Islet precursor cell (in vitro differentiated cells): ENCODE measurements around the gene GPLD1.

Source experiments
- DNase-seq: peaks from one replicate; pipeline ENCODE4 v3.0.0-alpha.2; 2018

GPLD1 gene

DNA sequence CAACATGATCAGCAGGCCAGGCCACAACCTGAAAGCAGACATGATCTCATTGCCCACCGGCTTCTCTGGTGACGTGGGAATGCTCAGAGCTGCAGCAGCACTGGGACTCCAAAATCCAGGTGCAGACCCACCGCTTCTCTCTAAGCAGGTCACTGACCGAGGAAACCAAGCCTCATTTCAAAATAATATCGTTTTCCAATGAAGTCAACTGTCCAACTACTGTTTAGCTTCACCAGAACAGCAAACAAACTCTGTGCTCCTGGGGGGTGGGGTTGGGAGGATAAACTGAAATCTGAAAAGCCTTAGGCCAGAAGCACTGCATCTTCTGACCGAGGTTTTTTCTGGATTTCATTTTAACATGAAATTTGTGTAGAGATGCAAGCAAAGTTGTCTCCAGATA lies at the start of gene GPLD1:
Gene GPLD1 (minus strand): TSS at position 109 of the 400 bp plus-strand sequence. CDS start 67 bp downstream, at position 42.
- no peak for DNase-seq

DNA sequence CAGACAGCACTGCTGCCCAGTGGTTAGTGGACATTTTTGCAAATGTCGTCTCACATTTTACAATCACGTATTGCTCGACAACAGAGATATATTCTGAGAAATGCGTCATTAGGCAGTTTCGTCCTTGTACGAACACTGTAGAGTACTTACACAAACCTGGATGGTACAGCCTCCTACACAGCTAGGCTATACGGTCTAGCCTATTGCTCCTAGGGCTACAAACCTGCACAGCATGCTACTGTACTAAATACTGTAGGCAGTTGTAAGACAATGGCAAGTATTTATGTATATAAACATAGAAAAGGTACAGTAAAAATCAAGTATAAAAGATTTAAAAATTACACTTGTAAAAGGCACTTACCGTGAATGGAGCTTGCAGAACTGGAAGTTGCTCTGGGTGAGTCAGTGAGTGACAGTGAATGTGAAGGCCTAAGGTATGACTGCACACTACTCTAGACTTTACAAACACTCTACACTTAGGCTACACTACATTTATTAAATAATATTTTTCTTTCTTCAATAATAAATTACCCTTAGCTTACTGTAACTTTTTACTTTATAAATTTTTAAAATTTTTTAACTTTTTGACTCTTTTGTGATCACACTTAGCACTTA lies 48.5 kb upstream of the GPLD1 start:
- no peak for DNase-seq

- no peak for DNase-seq
Measured at GRCh38 chr6:24537082-24537699, 47.8 kb upstream of the GPLD1 start.

- no peak for DNase-seq
Measured at GRCh38 chr6:24536466-24536865, 47.1 kb upstream of the GPLD1 start.

GRCh38 chr6:24535210-24535609 lies 45.8 kb upstream of the GPLD1 start:
- no peak for DNase-seq

- no peak for DNase-seq
Measured at GRCh38 chr6:24534329-24534728, 45.0 kb upstream of the GPLD1 start.

GRCh38 chr6:24529985-24530384 lies 40.6 kb upstream of the GPLD1 start:
- no peak for DNase-seq

GRCh38 chr6:24524805-24525204 lies 35.4 kb upstream of the GPLD1 start:
- DNase-seq = no peak

DNA sequence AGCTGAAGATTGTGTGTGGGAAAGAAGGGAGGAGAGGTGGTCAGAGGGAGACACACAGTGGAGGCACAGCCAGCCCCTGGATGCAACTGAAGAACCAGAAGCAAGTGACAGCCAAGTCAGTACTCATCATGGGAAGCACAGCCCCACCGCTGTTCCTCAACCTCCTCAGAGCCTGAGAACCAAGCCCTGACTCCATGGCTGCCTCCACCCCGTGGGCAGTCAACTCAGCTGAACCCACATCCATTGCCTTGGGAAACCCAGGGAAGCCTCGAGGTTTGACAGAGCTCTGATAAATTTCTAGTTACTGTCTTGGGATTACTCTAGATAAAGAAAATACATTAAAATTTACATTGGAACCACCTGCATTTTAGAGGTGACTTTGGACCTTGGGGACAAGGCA lies 35.0 kb upstream of the GPLD1 start:
- no peak for DNase-seq

DNA sequence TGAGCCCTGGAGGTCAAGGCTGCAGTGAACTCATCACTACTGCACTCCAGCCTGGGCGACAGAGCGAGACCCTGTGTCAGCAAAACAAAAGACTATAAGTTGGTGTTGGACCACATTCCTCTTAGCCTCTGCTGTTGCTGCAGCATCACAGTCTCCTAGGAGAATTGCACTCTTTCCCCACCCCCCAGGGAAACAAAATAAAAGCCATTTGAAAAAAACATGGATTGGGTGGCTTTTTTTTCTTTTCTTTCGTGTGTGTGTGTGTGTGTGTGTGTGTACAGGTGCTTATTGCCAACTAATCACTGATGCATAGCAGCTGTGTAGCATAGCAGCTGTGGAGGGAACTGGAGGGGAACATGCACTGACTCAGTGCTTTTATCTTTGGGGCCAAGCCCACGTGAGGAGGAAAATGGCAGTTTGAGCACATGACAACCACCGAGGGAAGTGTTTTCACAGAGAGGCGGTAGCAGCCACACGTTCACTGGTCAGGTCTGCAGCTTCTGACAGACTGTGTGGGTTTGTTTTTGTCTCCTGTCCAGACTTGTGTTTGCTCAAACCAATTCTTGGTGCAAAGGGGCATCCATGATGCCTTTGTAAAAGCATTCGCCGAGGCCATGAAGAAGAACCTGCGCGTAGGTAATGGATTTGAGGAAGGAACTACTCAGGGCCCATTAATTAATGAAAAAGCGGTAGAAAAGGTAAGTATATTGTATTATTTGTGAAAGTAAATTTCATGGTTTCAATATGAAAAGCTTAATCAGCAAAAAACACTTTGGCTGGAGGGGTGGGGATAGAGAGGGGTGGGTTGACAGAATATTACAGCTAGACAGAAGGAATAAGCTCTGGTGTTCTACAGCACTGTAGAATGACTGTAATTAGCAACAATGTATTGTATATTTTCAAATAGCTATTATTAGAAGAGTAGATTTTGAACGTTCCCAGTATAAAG lies 33.1 kb upstream of the GPLD1 start:
- DNase-seq = no peak

- DNase-seq = peak; percentile 82
Measured at GRCh38 chr6:24520929-24521546, 31.7 kb upstream of the GPLD1 start.

GRCh38 chr6:24517659-24518543 lies 28.5 kb upstream of the GPLD1 start:
- peak; percentile 40 for DNase-seq

DNA sequence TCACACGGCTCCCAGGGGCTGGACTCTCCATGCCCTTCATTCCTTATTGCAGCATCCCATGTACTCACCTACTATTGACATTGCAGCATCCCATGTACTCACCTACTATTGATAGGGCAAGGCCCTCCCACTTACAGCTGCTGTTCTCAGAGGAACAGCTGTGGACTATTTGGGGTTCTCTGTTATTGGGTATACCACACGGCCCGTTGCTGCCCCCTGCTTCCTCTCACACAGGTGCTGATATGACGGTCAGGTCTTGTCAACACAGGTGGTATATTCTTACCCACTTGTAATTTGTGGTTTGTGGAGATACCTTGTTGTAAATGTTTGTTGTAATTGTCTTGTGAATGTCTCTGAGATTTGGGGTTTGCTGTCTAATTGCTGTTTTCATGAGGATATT lies 24.2 kb upstream of the GPLD1 start:
- peak; percentile 22 for DNase-seq

DNA sequence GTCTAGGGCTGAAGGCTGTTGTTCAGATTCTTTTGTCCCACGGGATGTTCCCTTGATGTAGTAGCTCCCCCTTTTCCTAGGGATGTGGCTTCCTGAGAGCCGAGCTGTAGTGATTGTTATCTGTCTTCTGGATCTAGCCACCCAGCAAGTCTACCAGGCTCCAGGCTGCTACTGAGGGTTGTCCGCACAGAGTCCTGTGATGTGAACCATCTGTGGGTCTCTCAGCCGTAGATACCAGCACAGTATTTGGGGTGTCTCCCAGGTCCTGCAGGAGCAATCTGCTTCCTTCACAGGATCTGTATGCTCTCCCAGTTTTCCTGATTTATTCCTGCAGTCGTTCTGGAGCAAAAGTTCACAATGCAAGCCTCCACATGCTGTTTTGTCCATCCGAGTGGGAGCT lies 22.6 kb upstream of the GPLD1 start:
- peak; percentile 40 for DNase-seq

DNA sequence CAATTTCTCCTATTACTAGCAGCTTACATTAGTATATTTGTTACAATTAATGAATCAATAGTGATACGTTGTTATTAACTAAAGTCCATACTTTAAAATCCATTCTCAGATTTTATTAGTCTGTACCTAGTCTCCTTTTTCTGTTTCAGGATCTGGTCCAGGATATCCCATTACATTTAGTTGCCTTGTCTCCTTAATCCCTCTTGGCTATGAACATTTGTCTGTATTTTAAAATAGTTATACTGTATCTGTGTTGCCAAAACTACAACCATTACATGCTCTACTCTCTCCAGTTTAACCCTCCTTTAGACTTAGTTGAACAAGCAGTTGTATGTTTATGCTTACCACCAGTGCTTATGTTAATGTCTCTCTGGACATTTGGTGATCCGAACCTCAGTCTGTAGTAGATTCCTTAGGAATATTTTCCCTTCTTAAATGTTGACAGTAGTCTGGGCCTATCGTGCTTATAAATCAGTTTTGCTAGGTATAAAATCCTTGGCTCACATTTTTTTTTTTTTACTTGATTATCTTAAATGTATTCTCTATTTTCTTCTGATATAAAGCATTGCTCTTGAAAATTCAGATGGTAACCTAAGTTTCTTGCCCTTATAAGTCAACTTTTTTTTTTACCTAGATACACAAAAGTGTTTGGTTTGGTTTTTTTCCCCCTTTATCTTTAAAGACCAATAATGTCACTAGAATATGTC lies 17.6 kb upstream of the GPLD1 start:
- no peak for DNase-seq

DNA sequence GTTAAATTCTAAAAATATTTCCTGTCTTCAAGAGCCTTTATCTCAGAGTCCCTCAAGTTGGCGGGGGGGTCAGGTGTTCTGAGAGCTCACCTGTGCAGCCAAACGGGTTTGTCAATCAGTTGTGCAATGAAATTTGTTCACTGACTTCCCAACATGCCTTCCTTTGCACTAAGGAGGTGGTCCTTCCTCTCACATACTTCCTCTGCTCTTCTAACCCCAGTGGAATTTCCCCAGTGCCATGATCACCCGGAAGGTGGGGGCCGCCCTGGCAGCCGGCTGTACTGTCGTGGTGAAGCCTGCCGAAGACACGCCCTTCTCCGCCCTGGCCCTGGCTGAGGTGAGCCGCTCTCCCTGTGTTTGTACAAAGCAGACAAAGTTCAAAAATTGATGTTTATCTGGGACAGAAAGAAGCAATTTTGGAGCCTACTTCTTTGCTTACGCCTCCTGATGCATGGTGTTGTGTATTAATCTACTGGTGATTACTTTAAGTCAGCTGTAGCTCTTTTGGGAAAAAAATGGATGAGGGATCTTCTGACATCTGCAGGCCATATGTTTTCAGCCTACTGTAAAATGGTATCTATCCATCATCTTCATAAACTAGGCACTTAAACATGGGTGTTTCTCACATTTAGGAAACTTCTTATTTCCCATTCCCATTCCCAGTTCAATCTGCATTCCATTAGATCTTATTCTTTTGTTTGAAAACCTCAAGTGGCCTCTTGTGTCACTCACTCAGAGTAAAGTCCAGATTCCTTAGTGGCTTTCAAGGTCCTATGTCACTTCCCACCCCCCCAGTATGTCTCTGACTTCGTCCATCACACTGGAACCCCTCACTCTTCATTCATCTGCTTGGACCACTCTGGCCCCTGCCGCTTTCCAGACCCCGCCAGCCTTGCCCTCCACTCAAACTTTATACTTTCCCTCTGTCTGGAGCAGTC lies 15.5 kb upstream of the GPLD1 start:
- no peak for DNase-seq

- DNase-seq = no peak
Measured at GRCh38 chr6:24504287-24504648, 14.9 kb upstream of the GPLD1 start.

DNA sequence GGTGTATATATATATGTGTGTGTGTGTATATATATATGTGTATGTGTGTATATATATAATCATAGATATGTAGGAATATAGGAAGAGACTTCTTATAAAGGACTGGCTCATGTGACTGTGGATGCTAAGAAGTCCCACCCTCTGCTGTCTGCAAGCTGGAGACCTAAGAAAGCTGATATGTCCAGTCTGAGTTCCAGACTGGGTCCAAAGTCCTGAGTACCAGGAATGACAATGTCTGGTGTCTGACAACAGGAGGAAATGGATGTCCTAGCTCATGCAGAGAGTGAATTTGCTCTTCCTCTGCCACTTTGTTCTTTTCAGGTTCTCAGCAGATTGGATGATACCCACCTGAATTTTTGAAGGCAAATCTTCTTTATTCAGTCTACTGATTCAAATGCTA lies 12.5 kb upstream of the GPLD1 start:
- DNase-seq = no peak

DNA sequence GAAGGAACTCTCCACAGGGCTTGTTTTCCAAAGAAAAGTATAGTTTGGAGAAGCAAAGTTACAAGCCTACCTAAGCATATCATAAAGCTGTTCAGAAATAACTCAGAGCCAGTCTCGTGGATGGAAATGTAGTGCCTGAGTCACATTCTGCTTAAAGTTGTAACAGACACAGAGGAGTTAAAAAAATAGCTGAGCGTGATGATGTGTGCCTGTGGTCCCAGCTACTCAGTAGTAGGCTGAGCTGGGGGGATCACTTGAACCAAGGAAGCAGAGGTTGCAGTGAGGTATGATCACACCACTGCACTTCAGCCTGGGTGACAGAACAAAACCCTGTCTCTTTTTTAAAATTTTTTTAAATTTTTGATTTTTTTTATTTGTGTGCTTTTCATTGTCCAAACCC lies 12.0 kb upstream of the GPLD1 start:
- no peak for DNase-seq

DNA sequence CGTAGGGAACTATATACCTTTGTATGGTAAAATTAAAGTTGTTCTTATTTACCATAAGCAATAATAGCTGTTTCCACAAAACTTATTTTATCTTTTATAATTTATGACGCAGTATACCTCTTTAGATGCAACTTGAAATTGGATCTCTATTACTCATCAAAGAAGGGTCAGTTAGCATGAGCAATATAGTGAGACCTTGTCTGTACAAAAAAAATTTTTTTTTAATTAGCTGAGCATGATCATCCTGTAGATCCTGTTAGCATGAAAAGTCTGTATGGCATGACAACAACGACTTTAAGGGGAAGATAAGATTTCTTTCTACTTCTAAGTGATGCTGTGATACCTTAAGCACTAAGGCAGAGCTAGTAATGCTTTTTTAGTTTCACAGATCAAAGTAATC lies 11.3 kb upstream of the GPLD1 start:
- DNase-seq = no peak
